ENCODE data around the gene DLL1.

DNA sequence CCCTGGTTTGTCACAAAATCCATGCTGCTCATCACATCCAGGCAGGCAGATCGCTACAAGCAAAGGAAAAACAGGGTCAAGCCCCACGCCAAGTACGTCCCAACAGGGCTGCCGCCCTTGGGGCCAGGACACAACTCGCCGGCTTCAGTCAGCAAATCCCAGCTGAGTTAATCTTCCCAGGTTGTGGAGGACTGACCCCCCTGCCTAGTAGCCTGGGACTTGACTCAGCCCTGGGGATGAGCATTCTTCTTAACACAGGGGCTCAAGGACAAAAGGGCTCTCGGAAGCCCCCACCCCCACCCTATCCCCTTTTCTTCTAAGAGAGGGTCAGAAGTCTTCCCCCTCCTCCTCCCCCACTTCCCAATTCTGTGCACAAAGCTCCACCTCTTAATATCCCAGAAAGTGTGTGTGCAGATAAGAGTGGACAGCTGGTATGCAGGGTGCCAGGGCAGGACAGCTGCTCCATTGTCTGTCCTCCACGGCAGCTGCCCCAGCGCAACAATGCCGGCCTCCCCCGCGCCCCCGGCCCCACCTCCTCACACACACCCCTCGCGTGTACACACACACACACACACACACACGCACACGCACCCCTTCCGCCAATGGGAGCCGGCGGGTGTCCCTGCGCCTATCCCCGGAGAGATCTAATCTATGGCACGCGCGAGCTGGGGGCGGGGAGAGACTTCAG is 4.5 kb downstream of the DLL1 start:
- no peak for TF ChIP-seq POLR2A (IDR thresholded peaks at IDR 0.05)
- TF ChIP-seq, protein P1, sequence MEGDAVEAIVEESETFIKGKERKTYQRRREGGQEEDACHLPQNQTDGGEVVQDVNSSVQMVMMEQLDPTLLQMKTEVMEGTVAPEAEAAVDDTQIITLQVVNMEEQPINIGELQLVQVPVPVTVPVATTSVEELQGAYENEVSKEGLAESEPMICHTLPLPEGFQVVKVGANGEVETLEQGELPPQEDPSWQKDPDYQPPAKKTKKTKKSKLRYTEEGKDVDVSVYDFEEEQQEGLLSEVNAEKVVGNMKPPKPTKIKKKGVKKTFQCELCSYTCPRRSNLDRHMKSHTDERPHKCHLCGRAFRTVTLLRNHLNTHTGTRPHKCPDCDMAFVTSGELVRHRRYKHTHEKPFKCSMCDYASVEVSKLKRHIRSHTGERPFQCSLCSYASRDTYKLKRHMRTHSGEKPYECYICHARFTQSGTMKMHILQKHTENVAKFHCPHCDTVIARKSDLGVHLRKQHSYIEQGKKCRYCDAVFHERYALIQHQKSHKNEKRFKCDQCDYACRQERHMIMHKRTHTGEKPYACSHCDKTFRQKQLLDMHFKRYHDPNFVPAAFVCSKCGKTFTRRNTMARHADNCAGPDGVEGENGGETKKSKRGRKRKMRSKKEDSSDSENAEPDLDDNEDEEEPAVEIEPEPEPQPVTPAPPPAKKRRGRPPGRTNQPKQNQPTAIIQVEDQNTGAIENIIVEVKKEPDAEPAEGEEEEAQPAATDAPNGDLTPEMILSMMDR (IDR thresholded peaks at IDR 0.05): no peak
